Body of pancreas (tissue), 4 donors: ENCODE data around the gene TXN.

Source experiments
- POLR2A ChIP-seq, 3 donors: fragments of 450-650 bp; IDR thresholded peaks; one replicate each; pipeline ENCODE4 v1.6.1; 2016; ENCODE audit warnings: antibody characterized with exemption in 3 of 3, mild to moderate bottlenecking in 2 of 3
- TF ChIP-seq, protein P1 (sequence below), 7 experiments: fragments of 450-650 bp in 4 of 7; fragments of 200-600 bp in 3 of 7; sonication (generic) in 3 of 7; IDR thresholded peaks; one replicate each; pipeline ENCODE4 v1.5.1; 2016 to 2019; ENCODE audit warnings: antibody characterized with exemption in 7 of 7

GRCh38 chr9:110252509-110253139, 3.7 kb downstream of the TXN start:
- TF ChIP-seq, protein P1, sequence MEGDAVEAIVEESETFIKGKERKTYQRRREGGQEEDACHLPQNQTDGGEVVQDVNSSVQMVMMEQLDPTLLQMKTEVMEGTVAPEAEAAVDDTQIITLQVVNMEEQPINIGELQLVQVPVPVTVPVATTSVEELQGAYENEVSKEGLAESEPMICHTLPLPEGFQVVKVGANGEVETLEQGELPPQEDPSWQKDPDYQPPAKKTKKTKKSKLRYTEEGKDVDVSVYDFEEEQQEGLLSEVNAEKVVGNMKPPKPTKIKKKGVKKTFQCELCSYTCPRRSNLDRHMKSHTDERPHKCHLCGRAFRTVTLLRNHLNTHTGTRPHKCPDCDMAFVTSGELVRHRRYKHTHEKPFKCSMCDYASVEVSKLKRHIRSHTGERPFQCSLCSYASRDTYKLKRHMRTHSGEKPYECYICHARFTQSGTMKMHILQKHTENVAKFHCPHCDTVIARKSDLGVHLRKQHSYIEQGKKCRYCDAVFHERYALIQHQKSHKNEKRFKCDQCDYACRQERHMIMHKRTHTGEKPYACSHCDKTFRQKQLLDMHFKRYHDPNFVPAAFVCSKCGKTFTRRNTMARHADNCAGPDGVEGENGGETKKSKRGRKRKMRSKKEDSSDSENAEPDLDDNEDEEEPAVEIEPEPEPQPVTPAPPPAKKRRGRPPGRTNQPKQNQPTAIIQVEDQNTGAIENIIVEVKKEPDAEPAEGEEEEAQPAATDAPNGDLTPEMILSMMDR (IDR thresholded peaks at IDR 0.05), result no peak
- no peak for TF ChIP-seq POLR2A (IDR thresholded peaks at IDR 0.05)
